ENCODE data around the gene PAPSS2. TPM values are rescaled to one million over a fixed set of nuclear protein-coding genes. Genes with fewer than 3 reads are reported as not detected.

Gene PAPSS2
- total and polyA plus RNA-seq, 2 experiments from 2014 or later: 2.4 to 6.4 TPM

DNA sequence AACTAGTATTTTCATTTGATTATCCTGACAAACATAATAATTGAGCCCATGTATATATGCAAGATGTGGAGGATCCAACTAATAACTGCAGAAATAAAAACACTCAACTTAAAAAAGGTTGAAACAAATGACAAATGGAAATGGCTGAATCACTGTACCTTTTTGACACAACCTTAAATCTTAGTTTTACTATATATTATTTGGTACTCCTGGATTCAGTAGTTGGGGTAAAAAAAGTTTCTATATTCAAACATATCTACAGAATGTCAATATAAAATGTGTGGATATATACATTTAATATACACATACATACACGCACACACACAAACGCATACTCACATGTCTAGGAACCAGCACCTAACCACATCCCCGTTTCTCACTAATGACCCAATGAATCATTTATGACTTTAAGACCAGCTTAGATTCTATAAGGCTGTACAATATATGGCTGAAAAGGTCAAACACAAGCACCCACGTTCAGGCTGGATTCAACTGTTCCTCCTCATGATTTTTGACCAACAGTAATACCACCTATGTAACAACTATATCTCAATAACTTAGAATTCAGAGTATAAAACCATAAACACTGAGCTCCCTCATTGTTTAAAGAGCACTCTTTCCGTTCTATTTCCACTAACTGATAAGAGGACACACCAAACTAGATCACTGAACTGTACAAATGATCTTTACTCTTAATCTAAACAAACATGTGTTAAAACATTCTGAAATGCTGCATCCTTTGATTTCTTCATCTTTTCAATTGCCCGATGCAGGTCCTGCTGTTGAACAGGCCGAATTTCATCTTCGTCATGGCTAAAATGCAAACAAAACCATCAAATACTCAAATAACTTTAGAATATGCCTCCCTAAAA is 94.6 kb downstream of the PAPSS2 start:
- no peak overlapping the region for H3K4me3 ChIP-seq
- H3K4me1 ChIP-seq (ENCODE audit: low read depth): no peaks in the 10 kb centered on the region
- no peak overlapping the region for H3K27ac ChIP-seq
- DNase-seq (ENCODE audit: low read depth in 1 of 2, low spot score in 1 of 2): no peak
- peaks cover 40% of the 10 kb centered on the region for H3K36me3 ChIP-seq
- no peaks in the 10 kb centered on the region for H3K27me3 ChIP-seq
- no peaks in the 10 kb centered on the region for H3K9me3 ChIP-seq (ENCODE audit: low read depth)
- TF ChIP-seq, protein P1, sequence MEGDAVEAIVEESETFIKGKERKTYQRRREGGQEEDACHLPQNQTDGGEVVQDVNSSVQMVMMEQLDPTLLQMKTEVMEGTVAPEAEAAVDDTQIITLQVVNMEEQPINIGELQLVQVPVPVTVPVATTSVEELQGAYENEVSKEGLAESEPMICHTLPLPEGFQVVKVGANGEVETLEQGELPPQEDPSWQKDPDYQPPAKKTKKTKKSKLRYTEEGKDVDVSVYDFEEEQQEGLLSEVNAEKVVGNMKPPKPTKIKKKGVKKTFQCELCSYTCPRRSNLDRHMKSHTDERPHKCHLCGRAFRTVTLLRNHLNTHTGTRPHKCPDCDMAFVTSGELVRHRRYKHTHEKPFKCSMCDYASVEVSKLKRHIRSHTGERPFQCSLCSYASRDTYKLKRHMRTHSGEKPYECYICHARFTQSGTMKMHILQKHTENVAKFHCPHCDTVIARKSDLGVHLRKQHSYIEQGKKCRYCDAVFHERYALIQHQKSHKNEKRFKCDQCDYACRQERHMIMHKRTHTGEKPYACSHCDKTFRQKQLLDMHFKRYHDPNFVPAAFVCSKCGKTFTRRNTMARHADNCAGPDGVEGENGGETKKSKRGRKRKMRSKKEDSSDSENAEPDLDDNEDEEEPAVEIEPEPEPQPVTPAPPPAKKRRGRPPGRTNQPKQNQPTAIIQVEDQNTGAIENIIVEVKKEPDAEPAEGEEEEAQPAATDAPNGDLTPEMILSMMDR (IDR thresholded peaks at IDR 0.05; ENCODE audit: low read depth, low read length): no peak

DNA sequence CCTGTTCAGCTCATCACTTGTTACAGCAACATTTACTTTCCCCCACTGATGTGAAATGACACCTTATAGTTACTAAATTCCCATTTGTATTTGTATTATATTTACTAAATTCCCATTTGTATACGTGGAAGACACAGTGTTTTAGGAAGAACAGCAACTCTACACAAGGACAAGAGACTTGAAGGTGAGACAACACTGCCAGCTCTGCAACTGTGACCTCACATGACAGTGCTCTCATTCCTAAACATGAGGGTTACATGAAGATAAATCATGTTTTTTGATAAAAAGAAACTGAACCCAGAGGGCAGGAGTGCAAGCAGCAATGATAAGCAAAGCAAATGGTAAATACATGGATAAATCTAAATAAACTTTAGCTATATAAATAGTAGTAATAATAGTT is 98.0 kb downstream of the PAPSS2 start:
- Histone ChIP-seq H3K4me3 (no peak overlapping the region), H3K4me1 (ENCODE audit: low read depth) (no peaks in the 10 kb centered on the region), H3K36me3 (peaks cover 49% of the 10 kb centered on the region), H3K27ac (no peak overlapping the region), H3K27me3 (no peaks in the 10 kb centered on the region), H3K9me3 (ENCODE audit: low read depth) (no peaks in the 10 kb centered on the region)
- DNase-seq (ENCODE audit: low read depth in 1 of 2, low spot score in 1 of 2): no peak
- TF ChIP-seq, protein P1 (IDR thresholded peaks at IDR 0.05; ENCODE audit: low read depth, low read length): no peak

DNA sequence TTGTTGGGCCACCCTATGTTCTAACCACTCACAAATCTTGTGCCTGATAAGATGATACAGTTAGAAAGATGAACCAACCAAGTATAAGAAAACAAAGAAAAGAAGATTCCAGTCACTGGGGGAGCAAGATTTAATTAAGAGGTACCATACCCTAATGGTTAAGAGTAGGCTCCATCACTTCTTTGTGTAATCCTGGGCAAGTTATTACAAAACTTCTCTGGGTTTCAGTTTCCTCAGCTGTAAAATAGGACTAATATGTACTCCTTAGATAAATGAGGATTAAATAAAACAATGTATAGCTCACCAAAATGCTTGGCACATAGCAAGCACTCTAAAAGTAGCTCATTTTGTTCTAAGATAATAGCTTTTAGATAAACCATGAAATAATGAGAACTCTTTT is 99.9 kb downstream of the PAPSS2 start:
- TF ChIP-seq, protein P1 (IDR thresholded peaks at IDR 0.05; ENCODE audit: low read depth, low read length): no peak
- Histone ChIP-seq H3K36me3 (peaks cover 34% of the 10 kb centered on the region), H3K4me3 (no peak overlapping the region), H3K27me3 (no peaks in the 10 kb centered on the region), H3K27ac (no peak overlapping the region), H3K4me1 (ENCODE audit: low read depth) (no peaks in the 10 kb centered on the region), H3K9me3 (ENCODE audit: low read depth) (no peaks in the 10 kb centered on the region)
- DNase-seq (ENCODE audit: low read depth in 1 of 2, low spot score in 1 of 2): no peak

DNA sequence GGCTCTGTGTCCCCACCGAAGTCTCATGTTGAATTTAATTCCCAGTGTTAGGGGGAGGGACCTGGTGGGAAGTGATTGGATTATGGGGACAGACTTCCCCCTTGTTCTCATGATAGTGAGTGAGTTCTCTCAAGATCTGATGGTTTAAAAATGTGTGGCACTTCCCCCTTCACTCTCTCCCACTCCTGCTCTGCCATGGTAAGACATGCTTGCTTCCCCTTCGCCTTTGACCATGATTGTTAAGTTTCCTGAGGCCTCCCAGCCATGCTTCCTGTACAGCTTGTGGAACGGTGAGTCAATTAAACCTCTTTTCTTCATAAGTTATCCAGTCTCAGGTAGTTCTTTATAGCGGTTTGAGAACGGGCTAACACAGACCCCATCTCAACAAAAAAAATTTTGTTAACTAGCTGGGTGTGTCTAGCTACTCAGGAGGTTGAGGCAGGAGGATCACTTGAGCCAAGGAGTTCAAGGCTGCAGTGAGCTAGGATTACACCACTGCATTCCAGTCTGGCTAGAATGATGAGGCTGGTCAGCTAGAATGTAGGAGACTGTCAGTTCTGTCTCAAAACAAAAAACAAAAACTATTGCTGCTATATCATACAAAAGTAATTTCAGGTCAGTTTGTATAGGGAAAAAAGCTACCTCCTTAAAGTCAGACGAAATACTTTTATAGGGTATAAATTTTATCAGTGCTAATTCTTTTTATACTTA is 100.7 kb downstream of the PAPSS2 start:
- TF ChIP-seq, protein P1 (IDR thresholded peaks at IDR 0.05; ENCODE audit: low read depth, low read length): no peak
- H3K36me3 ChIP-seq: peaks cover 30% of the 10 kb centered on the region

DNA sequence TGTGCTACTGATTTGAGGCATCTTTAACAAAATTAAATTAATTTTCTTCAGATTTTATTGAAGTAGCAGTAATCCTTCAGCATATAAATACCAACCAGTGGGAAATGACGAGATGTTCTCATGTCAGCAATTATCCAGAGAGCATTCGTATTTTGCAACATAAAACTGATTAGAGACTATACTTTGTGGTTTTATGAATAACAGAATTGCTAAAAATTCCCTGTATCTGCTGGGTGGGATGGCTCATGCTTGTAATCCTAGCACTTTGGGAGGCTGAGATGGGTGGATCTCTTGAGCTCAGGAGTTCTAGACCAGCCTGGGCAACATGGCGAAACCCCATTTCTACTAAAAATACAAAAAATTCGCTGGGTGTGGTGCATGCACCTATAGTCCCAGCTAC is 101.5 kb downstream of the PAPSS2 start:
- DNase-seq (ENCODE audit: low read depth in 1 of 2, low spot score in 1 of 2): peak in 1 of 2 donors; percentile 77
- Histone ChIP-seq H3K4me1 (ENCODE audit: low read depth) (no peaks in the 10 kb centered on the region), H3K36me3 (peaks cover 30% of the 10 kb centered on the region), H3K9me3 (ENCODE audit: low read depth) (no peaks in the 10 kb centered on the region), H3K27ac (no peak overlapping the region), H3K4me3 (no peak overlapping the region), H3K27me3 (no peaks in the 10 kb centered on the region)
- TF ChIP-seq, protein P1 (IDR thresholded peaks at IDR 0.05; ENCODE audit: low read depth, low read length): no peak

More for the DNA sequence above, 100.7 kb downstream of the PAPSS2 start:
- peak in 1 of 2 donors; percentile 47 for DNase-seq (ENCODE audit: low read depth in 1 of 2, low spot score in 1 of 2)
- H3K27me3 ChIP-seq: no peaks in the 10 kb centered on the region
- H3K4me1 ChIP-seq (ENCODE audit: low read depth): no peaks in the 10 kb centered on the region
- H3K27ac ChIP-seq: no peak overlapping the region
- H3K9me3 ChIP-seq (ENCODE audit: low read depth): no peaks in the 10 kb centered on the region
- H3K4me3 ChIP-seq: no peak overlapping the region

Measured in cardiac muscle cell (in vitro differentiated cells and primary cell).